Liver (tissue), 9 donors: Measurements from ENCODE around the gene CPNE4. TPM values are rescaled to one million over a fixed set of nuclear protein-coding genes. Genes with fewer than 3 reads are reported as not detected.

Experiments
- DNase-seq: peaks from one replicate; pipeline ENCODE4 v3.0.0-alpha.2; 2017; ENCODE audit warnings: low spot score
- H3K27ac ChIP-seq, 2 donors: one replicate each; pipeline ENCODE4 v1.7.0; 2013; ENCODE audit warnings: inconsistent platforms in 2 of 2, low read length in 2 of 2, control low read depth in 1 of 2, low read depth in 1 of 2, mild to moderate bottlenecking in 1 of 2
- H3K27me3 ChIP-seq, 4 donors: one replicate each; pipeline versions ENCODE4 v1.6.1 to v1.7.0; 2013; ENCODE audit warnings: low read length in 3 of 4, inconsistent platforms in 1 of 4, mild to moderate bottlenecking in 1 of 4, moderate library complexity in 1 of 4; ENCODE audit not compliant: control insufficient read depth in 4 of 4, insufficient read depth in 4 of 4
- H3K36me3 ChIP-seq, 4 donors: one replicate each; pipeline versions ENCODE4 v1.6.1 to v1.7.0; 2013; ENCODE audit warnings: low read length in 3 of 4, mild to moderate bottlenecking in 3 of 4, low read depth in 1 of 4, moderate library complexity in 1 of 4; ENCODE audit not compliant: control insufficient read depth in 4 of 4, insufficient read depth in 3 of 4
- H3K4me1 ChIP-seq, 4 donors: one replicate each; pipeline versions ENCODE4 v1.6.1 to v1.7.0; 2013; ENCODE audit warnings: low read length in 3 of 4, mild to moderate bottlenecking in 3 of 4, moderate library complexity in 1 of 4; ENCODE audit not compliant: control insufficient read depth in 4 of 4, insufficient read depth in 4 of 4
- H3K4me3 ChIP-seq, 3 donors: one replicate each; pipeline versions ENCODE4 v1.6.1 to v1.7.0; 2013; ENCODE audit warnings: low read length in 3 of 3, control low read depth in 1 of 3, low read depth in 1 of 3, mild to moderate bottlenecking in 1 of 3
- H3K9ac ChIP-seq, 2 donors: one replicate each; pipeline ENCODE4 v1.7.0; 2013; ENCODE audit warnings: low read length in 2 of 2, mild to moderate bottlenecking in 2 of 2, moderate library complexity in 2 of 2, control low read depth in 1 of 2, low read depth in 1 of 2
- H3K9me3 ChIP-seq, 4 donors: one replicate each; pipeline versions ENCODE4 v1.6.1 to v1.7.0; 2013; ENCODE audit warnings: low read length in 3 of 4; ENCODE audit not compliant: control insufficient read depth in 4 of 4
- EGR1 ChIP-seq, 2 donors: IDR thresholded peaks; 2 replicates each; pipeline ENCODE4 v1.6.1; 2016 to 2018; ENCODE audit warnings: antibody characterized with exemption in 2 of 2, low read depth in 2 of 2
- FOXA2 ChIP-seq: IDR thresholded peaks from 2 replicates; pipeline ENCODE4 v1.6.1; 2016; ENCODE audit warnings: antibody characterized with exemption
- GABPA ChIP-seq, 2 donors: IDR thresholded peaks in 1 of 2; conservative IDR thresholded peaks in 1 of 2; 2 replicates each; pipeline ENCODE4 v1.6.1; 2016; ENCODE audit warnings: antibody characterized with exemption in 2 of 2, mild to moderate bottlenecking in 1 of 2, moderate library complexity in 1 of 2
- HNF4A ChIP-seq, 2 donors: conservative IDR thresholded peaks; 2 replicates each; pipeline ENCODE4 v1.6.1; 2016; ENCODE audit warnings: antibody characterized with exemption in 2 of 2, mild to moderate bottlenecking in 2 of 2
- JUND ChIP-seq, 2 donors: IDR thresholded peaks; 2 replicates each; pipeline ENCODE4 v1.6.1; 2016; ENCODE audit warnings: antibody characterized with exemption in 2 of 2
- NR2F2 ChIP-seq: IDR thresholded peaks from 2 replicates; pipeline ENCODE4 v1.6.1; 2016; ENCODE audit warnings: antibody characterized with exemption
- RAD21 ChIP-seq, 2 donors: IDR thresholded peaks; 2 replicates each; pipeline ENCODE4 v1.6.1; 2016; ENCODE audit warnings: antibody characterized with exemption in 2 of 2, mild to moderate bottlenecking in 2 of 2
- RXRA ChIP-seq, 2 donors: IDR thresholded peaks; 2 replicates each; pipeline ENCODE4 v1.6.1; 2017 to 2018; ENCODE audit warnings: antibody characterized with exemption in 2 of 2, mild to moderate bottlenecking in 1 of 2
- SP1 ChIP-seq: IDR thresholded peaks from 2 replicates; pipeline ENCODE4 v1.6.1; 2018; ENCODE audit warnings: antibody characterized with exemption, mild to moderate bottlenecking
- TAF1 ChIP-seq: conservative IDR thresholded peaks from 2 replicates; pipeline ENCODE4 v1.6.1; 2016; ENCODE audit warnings: antibody characterized with exemption, mild to moderate bottlenecking
- YY1 ChIP-seq: IDR thresholded peaks from 2 replicates; pipeline ENCODE4 v1.6.1; 2016; ENCODE audit warnings: antibody characterized with exemption, mild to moderate bottlenecking
- whole genome bisulfite sequencing: extraction: QIAGEN DNeasy Blood & Tissue Kit; methylation state at CpG from one replicate; pipeline ENCODE4 v1.1.7; 2013; 5-methylcytosine and 5-hydroxymethylcytosine counted together
- polyA plus RNA-seq, 2 donors: library from polyadenylated mRNA; stranded (reverse) in 1 of 2; unstranded in 1 of 2; fragments of 200-250 nt in 1 of 2; fragments of >200 nt in 1 of 2; fragmentation: Nextera tagmentation in 1 of 2; extraction: Ambion mirVana in 1 of 2; gene quantifications; one replicate each; pipeline versions ENCODE4 v1.2.1 to v1.2.3, GENCODE V29; 2013 to 2015
- total RNA-seq, 2 donors: library from RNA; depleted of rRNA; stranded (reverse); fragments of >200 nt; gene quantifications; one replicate each; pipeline ENCODE4 v1.2.3, GENCODE V29; 2014
- TF ChIP-seq, protein P1 (sequence below): IDR thresholded peaks from 2 replicates; pipeline ENCODE4 v1.6.1; 2016; ENCODE audit warnings: antibody characterized with exemption
- TF ChIP-seq, protein P2 (sequence below): IDR thresholded peaks from 2 replicates; pipeline ENCODE4 v1.6.1; 2016; ENCODE audit warnings: antibody characterized with exemption
- TF ChIP-seq, protein P3 (sequence below): IDR thresholded peaks from 2 replicates; pipeline ENCODE4 v1.6.1; 2016; ENCODE audit warnings: antibody characterized with exemption
- donor health status: healthy.
- donor health status: healthy.
- donor health status: healthy.
- donor health status: healthy.
- donor health status: healthy.

The CPNE4 gene
- total and polyA plus RNA-seq, 4 donors, result under 0.01 to 0.03 TPM; not detected in 2

DNA sequence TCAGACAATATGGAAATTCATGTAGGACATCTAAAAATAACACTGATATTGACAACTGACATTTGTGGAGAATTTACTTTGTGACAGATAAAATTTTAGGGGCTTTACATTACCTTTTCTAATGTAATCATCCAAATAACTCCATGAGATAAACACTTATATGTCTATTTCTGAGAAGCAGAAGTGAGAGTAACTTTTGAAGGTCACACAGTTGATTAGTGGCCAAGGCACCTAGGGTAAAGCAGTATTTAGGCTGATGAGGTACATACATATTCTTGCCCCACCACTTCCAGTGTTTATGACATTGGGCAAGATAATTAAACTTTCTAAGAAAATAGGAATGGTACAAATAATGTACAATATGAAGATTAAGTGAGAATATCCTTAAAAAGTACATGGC lies 248.4 kb downstream of the CPNE4 start:
- H3K9me3 ChIP-seq, result peaks cover 0 to 4% (median 0%) of the 10 kb centered on the region in 4 donors
- no peak overlapping the region for H3K27ac ChIP-seq
- no peak overlapping the region for H3K4me3 ChIP-seq
- no peaks in the 10 kb centered on the region for H3K4me1 ChIP-seq
- TF ChIP-seq, protein P1, sequence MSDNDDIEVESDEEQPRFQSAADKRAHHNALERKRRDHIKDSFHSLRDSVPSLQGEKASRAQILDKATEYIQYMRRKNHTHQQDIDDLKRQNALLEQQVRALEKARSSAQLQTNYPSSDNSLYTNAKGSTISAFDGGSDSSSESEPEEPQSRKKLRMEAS, result no peak
- TF ChIP-seq EGR1 (IDR thresholded peaks at IDR 0.05; ENCODE audit: low read depth in 2 of 2) (no peak), GABPA (IDR thresholded peaks at IDR 0.05 in 1 of 2, conservative IDR thresholded peaks at IDR 0.05 in 1 of 2) (no peak), YY1 (no peak), NR2F2 (no peak), SP1 (no peak), RAD21 (IDR thresholded peaks at IDR 0.05) (no peak), RXRA (IDR thresholded peaks at IDR 0.05) (no peak)
- TF ChIP-seq, protein P2, sequence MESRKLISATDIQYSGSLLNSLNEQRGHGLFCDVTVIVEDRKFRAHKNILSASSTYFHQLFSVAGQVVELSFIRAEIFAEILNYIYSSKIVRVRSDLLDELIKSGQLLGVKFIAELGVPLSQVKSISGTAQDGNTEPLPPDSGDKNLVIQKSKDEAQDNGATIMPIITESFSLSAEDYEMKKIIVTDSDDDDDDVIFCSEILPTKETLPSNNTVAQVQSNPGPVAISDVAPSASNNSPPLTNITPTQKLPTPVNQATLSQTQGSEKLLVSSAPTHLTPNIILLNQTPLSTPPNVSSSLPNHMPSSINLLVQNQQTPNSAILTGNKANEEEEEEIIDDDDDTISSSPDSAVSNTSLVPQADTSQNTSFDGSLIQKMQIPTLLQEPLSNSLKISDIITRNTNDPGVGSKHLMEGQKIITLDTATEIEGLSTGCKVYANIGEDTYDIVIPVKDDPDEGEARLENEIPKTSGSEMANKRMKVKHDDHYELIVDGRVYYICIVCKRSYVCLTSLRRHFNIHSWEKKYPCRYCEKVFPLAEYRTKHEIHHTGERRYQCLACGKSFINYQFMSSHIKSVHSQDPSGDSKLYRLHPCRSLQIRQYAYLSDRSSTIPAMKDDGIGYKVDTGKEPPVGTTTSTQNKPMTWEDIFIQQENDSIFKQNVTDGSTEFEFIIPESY, result no peak
- TF ChIP-seq, protein P3, sequence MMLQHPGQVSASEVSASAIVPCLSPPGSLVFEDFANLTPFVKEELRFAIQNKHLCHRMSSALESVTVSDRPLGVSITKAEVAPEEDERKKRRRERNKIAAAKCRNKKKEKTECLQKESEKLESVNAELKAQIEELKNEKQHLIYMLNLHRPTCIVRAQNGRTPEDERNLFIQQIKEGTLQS, result no peak
- peaks cover 0 to 3% (median 1%) of the 10 kb centered on the region in 4 donors for H3K27me3 ChIP-seq
- no peaks in the 10 kb centered on the region for H3K36me3 ChIP-seq
- DNase-seq, result no peak
- no peak overlapping the region for H3K9ac ChIP-seq

DNA sequence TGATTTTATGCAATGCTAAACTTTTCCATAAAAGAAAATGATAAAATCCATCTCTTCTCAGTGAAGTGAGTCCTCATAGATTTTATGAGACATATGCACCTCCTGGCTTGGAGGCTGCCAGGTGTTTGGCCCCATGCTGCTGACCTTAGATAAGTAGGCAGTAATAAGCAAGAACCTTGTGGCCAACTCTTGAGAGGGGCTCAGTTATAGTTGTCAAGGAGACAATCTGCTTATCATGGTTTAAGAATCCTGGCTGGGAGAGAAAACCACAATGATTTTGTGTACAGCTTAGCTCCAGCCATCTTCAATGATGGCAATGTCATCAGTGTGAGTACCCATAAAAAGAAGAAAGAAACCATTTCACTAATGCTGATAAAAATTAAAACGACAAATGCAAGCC lies 252.1 kb downstream of the CPNE4 start:
- no peaks in the 10 kb centered on the region for H3K36me3 ChIP-seq
- peaks cover 0 to 7% (median 0%) of the 10 kb centered on the region in 4 donors for H3K27me3 ChIP-seq
- no peak overlapping the region for H3K27ac ChIP-seq
- H3K4me3 ChIP-seq, result no peak overlapping the region
- no peak overlapping the region for H3K9ac ChIP-seq
- H3K4me1 ChIP-seq, result no peaks in the 10 kb centered on the region
- TF ChIP-seq FOXA2, result no peak
- TF ChIP-seq HNF4A (conservative IDR thresholded peaks at IDR 0.05), result no peak
- TF ChIP-seq, protein P2, result no peak
- TF ChIP-seq, protein P1, result no peak
- no peak for TF ChIP-seq TAF1
- TF ChIP-seq SP1, result no peak
- TF ChIP-seq RXRA (IDR thresholded peaks at IDR 0.05), result no peak
- no peak for TF ChIP-seq JUND (IDR thresholded peaks at IDR 0.05)
- TF ChIP-seq NR2F2, result no peak
- no peak for TF ChIP-seq EGR1 (IDR thresholded peaks at IDR 0.05; ENCODE audit: low read depth in 2 of 2)
- TF ChIP-seq, protein P3, result no peak
- H3K9me3 ChIP-seq, result peaks cover 0 to 9% (median 0%) of the 10 kb centered on the region in 4 donors
- no peak for DNase-seq
- WGBS, result 70% methylated on average over 1 of the region's 1 CpG
